Lung (tissue), 12 donors: ENCODE results near the gene LNP1. TPM values are rescaled to one million over a fixed set of nuclear protein-coding genes. Genes with fewer than 3 reads are reported as not detected.

Experiments used
- ATAC-seq: fragments of 200-7000 bp; cut with Tn5 transposase; one replicate; pipeline ENCODE4 v1.9.1; 2020; ENCODE audit warnings: moderate number of reproducible peaks; ENCODE audit not compliant: insufficient read depth, low FRiP score
- DNase-seq, 3 donors: peaks; one replicate each; pipeline ENCODE4 v3.0.0-alpha.2; 2013 to 2017
- H3K27ac ChIP-seq, 2 donors: one replicate each; pipeline ENCODE4 v1.5.1; 2013; ENCODE audit warnings: mild to moderate bottlenecking in 2 of 2, moderate library complexity in 2 of 2, control low read depth in 1 of 2, inconsistent platforms in 1 of 2, low read depth in 1 of 2, low read length in 1 of 2
- H3K27me3 ChIP-seq, 3 donors: one replicate each; pipeline ENCODE4 v1.5.1; 2013; ENCODE audit warnings: low read length in 2 of 3; ENCODE audit not compliant: control insufficient read depth in 3 of 3, insufficient read depth in 3 of 3
- H3K36me3 ChIP-seq, 4 donors: one replicate each; pipeline ENCODE4 v1.5.1; 2013; ENCODE audit warnings: low read length in 4 of 4, mild to moderate bottlenecking in 1 of 4, moderate library complexity in 1 of 4; ENCODE audit not compliant: control insufficient read depth in 4 of 4, insufficient read depth in 4 of 4
- H3K4me1 ChIP-seq, 5 donors: one replicate each; pipeline ENCODE4 v1.5.1; 2013; ENCODE audit warnings: low read length in 5 of 5, mild to moderate bottlenecking in 2 of 5, moderate library complexity in 1 of 5; ENCODE audit not compliant: control insufficient read depth in 5 of 5, insufficient read depth in 5 of 5
- H3K4me3 ChIP-seq: one replicate; pipeline ENCODE4 v1.5.1; 2013; ENCODE audit warnings: mild to moderate bottlenecking, control low read depth, moderate library complexity
- H3K9ac ChIP-seq, 2 donors: one replicate each; pipeline ENCODE4 v1.5.1; 2013; ENCODE audit warnings: low read length in 2 of 2, control low read depth in 1 of 2; ENCODE audit not compliant: insufficient read depth in 1 of 2
- H3K9me3 ChIP-seq, 4 donors: one replicate each; pipeline ENCODE4 v1.5.1; 2013; ENCODE audit warnings: low read length in 3 of 4, mild to moderate bottlenecking in 1 of 4, moderate library complexity in 1 of 4; ENCODE audit not compliant: control insufficient read depth in 4 of 4, insufficient read depth in 3 of 4
- WGBS, 2 donors: extraction: QIAGEN DNeasy Blood & Tissue Kit; methylation state at CpG; one replicate each; pipeline ENCODE4 v1.1.7; 2013; 5-methylcytosine and 5-hydroxymethylcytosine counted together
- polyA plus RNA-seq, 2 donors: library from polyadenylated mRNA; stranded (reverse); fragments of 200-250 nt; gene quantifications; one replicate each; pipeline ENCODE4 v1.2.1, GENCODE V29; 2013
- total RNA-seq, 2 donors: library from RNA; depleted of rRNA in 1 of 2; stranded (reverse); fragments of >200 nt in 1 of 2; gene quantifications; one replicate each; pipeline ENCODE4 v1.2.1, GENCODE V29; 2014 to 2021
- TF ChIP-seq, protein P1 (sequence below): IDR thresholded peaks from 2 replicates; pipeline ENCODE4 v1.5.1; 2012; ENCODE audit warnings: mild to moderate bottlenecking; ENCODE audit errors: control extremely low read depth, extremely low read depth
- donor health status: control.
- donor health status: control.
- donor health status: Bipolar disorder and iron deficiency.
- donor health status: healthy.
- donor health status: DM: yes; HTN: yes; CAD: no.

The LNP1 gene
- total and polyA plus RNA-seq, 4 donors = 1.1 to 5.8 (median 2.2) TPM

GRCh38 chr3:100360757-100361496 lies 40.4 kb upstream of the LNP1 start:
- Histone ChIP-seq H3K9me3 (peaks cover 0 to 4% (median 0%) of the 10 kb centered on the region in 4 donors), H3K4me3 (no peak overlapping the region), H3K4me1 (no peaks in the 10 kb centered on the region), H3K27me3 (no peaks in the 10 kb centered on the region), H3K36me3 (peaks cover 13 to 26% (median 26%) of the 10 kb centered on the region in 4 donors), H3K27ac (no peak overlapping the region), H3K9ac (no peak overlapping the region)
- DNase-seq (no peak), ATAC-seq (no peak)
- 80 to 97% methylated on average over 4 of the region's 4 CpGs for WGBS, 2 donors
- TF ChIP-seq, protein P1, sequence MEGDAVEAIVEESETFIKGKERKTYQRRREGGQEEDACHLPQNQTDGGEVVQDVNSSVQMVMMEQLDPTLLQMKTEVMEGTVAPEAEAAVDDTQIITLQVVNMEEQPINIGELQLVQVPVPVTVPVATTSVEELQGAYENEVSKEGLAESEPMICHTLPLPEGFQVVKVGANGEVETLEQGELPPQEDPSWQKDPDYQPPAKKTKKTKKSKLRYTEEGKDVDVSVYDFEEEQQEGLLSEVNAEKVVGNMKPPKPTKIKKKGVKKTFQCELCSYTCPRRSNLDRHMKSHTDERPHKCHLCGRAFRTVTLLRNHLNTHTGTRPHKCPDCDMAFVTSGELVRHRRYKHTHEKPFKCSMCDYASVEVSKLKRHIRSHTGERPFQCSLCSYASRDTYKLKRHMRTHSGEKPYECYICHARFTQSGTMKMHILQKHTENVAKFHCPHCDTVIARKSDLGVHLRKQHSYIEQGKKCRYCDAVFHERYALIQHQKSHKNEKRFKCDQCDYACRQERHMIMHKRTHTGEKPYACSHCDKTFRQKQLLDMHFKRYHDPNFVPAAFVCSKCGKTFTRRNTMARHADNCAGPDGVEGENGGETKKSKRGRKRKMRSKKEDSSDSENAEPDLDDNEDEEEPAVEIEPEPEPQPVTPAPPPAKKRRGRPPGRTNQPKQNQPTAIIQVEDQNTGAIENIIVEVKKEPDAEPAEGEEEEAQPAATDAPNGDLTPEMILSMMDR = no peak

GRCh38 chr3:100361897-100362296 lies 39.4 kb upstream of the LNP1 start:
- no peak overlapping the region for H3K4me3 ChIP-seq
- DNase-seq = no peak
- no peaks in the 10 kb centered on the region for H3K27me3 ChIP-seq
- no peak overlapping the region for H3K9ac ChIP-seq
- no peaks in the 10 kb centered on the region for H3K4me1 ChIP-seq
- H3K36me3 ChIP-seq = peaks cover 12 to 32% (median 28%) of the 10 kb centered on the region in 4 donors
- H3K27ac ChIP-seq = no peak overlapping the region
- peaks cover 0 to 4% (median 0%) of the 10 kb centered on the region in 4 donors for H3K9me3 ChIP-seq
- ATAC-seq = no peak
- WGBS, 2 donors = 82 to 91% methylated on average over 1 of the region's 1 CpG
- TF ChIP-seq, protein P1 = no peak

GRCh38 chr3:100364421-100364820 lies 36.9 kb upstream of the LNP1 start:
- Histone ChIP-seq H3K9ac (no peak overlapping the region), H3K4me3 (no peak overlapping the region), H3K27ac (no peak overlapping the region), H3K27me3 (no peaks in the 10 kb centered on the region), H3K4me1 (peaks cover 0 to 2% (median 0%) of the 10 kb centered on the region in 5 donors), H3K36me3 (peaks cover 18 to 45% (median 31%) of the 10 kb centered on the region in 4 donors), H3K9me3 (peaks cover 0 to 4% (median 0%) of the 10 kb centered on the region in 4 donors)
- ATAC-seq (no peak), DNase-seq (no peak)
- TF ChIP-seq, protein P1 = no peak
- WGBS, 2 donors = 93 to 94% methylated on average over 3 of the region's 3 CpGs
